A673 (cell line): ENCODE measurements around the gene ARSH. TPM values are rescaled to one million over a fixed set of nuclear protein-coding genes. Genes with fewer than 3 reads are reported as not detected.

Experiments used
- BruUV-seq: library from RNA; stranded (reverse); fragments of 400-500 nt; replicated peaks from 2 replicates; lab custom pipeline; 2021; lab: Mats Ljungman, UMichigan
- CTCF ChIA-PET: fragments of 300-600 bp; sonication (Branson Sonifier 250); formaldehyde crosslinking; loops from one replicate; lab custom pipeline; 2022; ENCODE audit warnings: antibody characterized with exemption; lab: Charles Lee
- POLR2A ChIA-PET: fragments of 300-600 bp; sonication (Branson Sonifier 250); formaldehyde crosslinking; loops from one replicate; lab custom pipeline; 2022; ENCODE audit warnings: antibody characterized with exemption; ENCODE audit not compliant: low non-redundant PET; lab: Charles Lee
- DNase-seq: peaks from one replicate; pipeline ENCODE4 v3.0.0-alpha.2; 2015; ENCODE audit warnings: low spot score
- H3K27ac ChIP-seq: fragments of 200-600 bp; sonication (generic); 2 replicates; pipeline ENCODE4 v1.5.1; 2016; ENCODE audit warnings: mixed run types, low read depth, mild to moderate bottlenecking, mixed read lengths, antibody characterized with exemption, low read length; ENCODE audit not compliant: poor library complexity, severe bottlenecking
- H3K27me3 ChIP-seq: fragments of 200-600 bp; sonication (generic); replicated peaks from 2 replicates; pipeline ENCODE4 v1.6.1; 2017; ENCODE audit warnings: mixed run types, low read depth, mild to moderate bottlenecking, mixed read lengths, antibody characterized with exemption, low read length; ENCODE audit not compliant: insufficient read depth, poor library complexity
- H3K36me3 ChIP-seq: fragments of 200-600 bp; sonication (generic); 2 replicates; pipeline ENCODE4 v1.6.1; 2016; ENCODE audit warnings: mixed run types, mild to moderate bottlenecking, mixed read lengths, antibody characterized with exemption, low read length; ENCODE audit not compliant: insufficient read depth, poor library complexity, severe bottlenecking
- H3K4me1 ChIP-seq: fragments of 200-600 bp; sonication (generic); 2 replicates; pipeline ENCODE4 v1.6.1; 2017; ENCODE audit warnings: mixed run types, mild to moderate bottlenecking, mixed read lengths, antibody characterized with exemption, low read length; ENCODE audit not compliant: insufficient read depth, poor library complexity, severe bottlenecking
- H3K4me3 ChIP-seq: fragments of 200-600 bp; sonication (generic); 2 replicates; pipeline ENCODE4 v1.5.1; 2016; ENCODE audit warnings: low read depth, mixed run types, mild to moderate bottlenecking, mixed read lengths, low read length; ENCODE audit not compliant: poor library complexity, severe bottlenecking
- H3K9me3 ChIP-seq: fragments of 200-600 bp; sonication (generic); 2 replicates; pipeline ENCODE4 v1.6.1; 2016; ENCODE audit warnings: mixed run types, low read depth, mild to moderate bottlenecking, mixed read lengths, antibody characterized with exemption, low read length; ENCODE audit not compliant: poor library complexity, severe bottlenecking
- CTCF ChIP-seq: fragments of 300-800, 200-600 bp; sonication (generic); conservative IDR thresholded peaks from 2 replicates; pipeline ENCODE4 v1.5.1; 2017; ENCODE audit warnings: low read depth, mild to moderate bottlenecking, antibody characterized with exemption, low read length, moderate library complexity, mixed read lengths
- intact Hi-C: fragments of 100-400 bp; cut with micrococcal nuclease; formaldehyde crosslinking; loops from one replicate; pipeline ENCODE4 v1.10.0; 2022; ENCODE audit not compliant: unreplicated experiment
- total RNA-seq: library from RNA; stranded (reverse); gene quantifications from 2 replicates; pipeline ENCODE4 v1.2.3, GENCODE V29; 2021

The ARSH gene
- total RNA-seq, 1 experiment from 2014 or later: not detected

- Histone ChIP-seq H3K27ac (no peak overlapping the region), H3K9me3 (no peaks in the 10 kb centered on the region), H3K36me3 (no peaks in the 10 kb centered on the region), H3K27me3 (no peaks in the 10 kb centered on the region), H3K4me1 (no peaks in the 10 kb centered on the region), H3K4me3 (no peak overlapping the region)
- ChIA-PET POLR2A (no interaction called here), CTCF (interaction anchor here (0.5 kb wide), 1 partner anchor 201 kb away, joined by 9 read pairs; no protein-coding TSS in a partner anchor)
- intact Hi-C loops: no loop called here
- DNase-seq: no peak
- no peak for TF ChIP-seq CTCF
- no TSS peak for BruUV-seq
Observed at GRCh38 chrX:3076416-3076991, 70.2 kb downstream of the ARSH start.

Other genes starting within 250 kb of the ARSH start
- 39.8 and 59.7 TPM in 2 replicates for gene GYG2, start 177.6 kb upstream of the ARSH start, total RNA-seq
- 1.2 and 1.6 TPM in 2 replicates for gene ARSD, start 77.2 kb upstream of the ARSH start, total RNA-seq
- not detected in 2 replicates for gene ARSF, start 34.9 kb downstream of the ARSH start, total RNA-seq